H1 (cell line): Measurements from ENCODE around the gene DIAPH2. TPM values are rescaled to one million over a fixed set of nuclear protein-coding genes. Genes with fewer than 3 reads are reported as not detected.

Source experiments
- CTCF ChIA-PET: fragments of 300-600 bp; sonication (Branson Sonifier 250); formaldehyde crosslinking; loops from one replicate; lab custom pipeline; 2021; ENCODE audit not compliant: partially characterized antibody; lab: Charles Lee
- POLR2A ChIA-PET: fragments of 300-600 bp; sonication (Branson Sonifier 250); formaldehyde crosslinking; loops from one replicate; lab custom pipeline; 2021; ENCODE audit warnings: inconsistent platforms; ENCODE audit not compliant: partially characterized antibody; lab: Charles Lee
- DNase-seq, 2 experiments: peaks; one replicate each; pipeline versions ENCODE4 v3.0.0 to v3.0.0-alpha.2; 2010 to 2022; ENCODE audit warnings: low spot score in 2 of 2, low read depth in 1 of 2, mixed read lengths in 1 of 2
- FAIRE-seq: peaks from 2 replicates; lab custom pipeline; 2011; peaks lifted over from hg19 to GRCh38; lab: Jason Lieb, UNC
- H2AFZ ChIP-seq: 2 replicates; pipeline ENCODE4 v1.8.1; 2012; ENCODE audit warnings: low read length, inconsistent platforms
- H2AK5ac ChIP-seq: 2 replicates; pipeline ENCODE4 v1.6.1; 2013; ENCODE audit warnings: low read depth, low read length
- H2BK120ac ChIP-seq: replicated peaks from 2 replicates; pipeline ENCODE3; 2013; ENCODE audit warnings: low read depth, low read length, inconsistent platforms
- H2BK12ac ChIP-seq: 2 replicates; pipeline ENCODE4 v1.6.1; 2013; ENCODE audit warnings: low read depth, low read length
- H2BK15ac ChIP-seq: 2 replicates; pipeline ENCODE4 v1.6.1; 2013; ENCODE audit warnings: low read length
- H2BK20ac ChIP-seq: 2 replicates; pipeline ENCODE4 v1.6.1; 2013; ENCODE audit warnings: low read length
- H2BK5ac ChIP-seq: 2 replicates; pipeline ENCODE4 v1.6.1; 2013; ENCODE audit warnings: low read depth, low read length
- H3K14ac ChIP-seq: 2 replicates; pipeline ENCODE4 v1.6.1; 2013; ENCODE audit warnings: inconsistent platforms; ENCODE audit not compliant: insufficient read length
- H3K18ac ChIP-seq: 2 replicates; pipeline ENCODE4 v1.6.1; 2013; ENCODE audit warnings: low read length; ENCODE audit errors: extremely low read depth
- H3K23ac ChIP-seq: 2 replicates; pipeline ENCODE4 v1.6.1; 2013; ENCODE audit warnings: inconsistent platforms; ENCODE audit not compliant: insufficient read length
- H3K23me2 ChIP-seq: 2 replicates; pipeline ENCODE4 v1.6.1; 2013; ENCODE audit warnings: low read depth, low read length
- H3K27ac ChIP-seq: 2 replicates; pipeline ENCODE4 v1.6.1; 2011; ENCODE audit warnings: low read depth, low read length, inconsistent platforms
- H3K27me3 ChIP-seq, 4 experiments: replicated peaks in 1 of 4; 1 replicate in 1 of 4; 2 replicates in 3 of 4; pipeline versions ENCODE4 v1.6.1 to v1.8.1; 2011 to 2013; ENCODE audit warnings: low read length in 3 of 4, mild to moderate bottlenecking in 3 of 4, inconsistent platforms in 2 of 4, mixed read lengths in 2 of 4, moderate library complexity in 1 of 4; ENCODE audit not compliant: control insufficient read depth in 3 of 4, insufficient read depth in 3 of 4; ENCODE audit errors: extremely low read depth in 1 of 4
- H3K36me3 ChIP-seq, 4 experiments: 2 replicates each; pipeline versions ENCODE4 v1.6.1 to v1.8.1; 2011 to 2013; ENCODE audit warnings: mild to moderate bottlenecking in 4 of 4, low read length in 3 of 4, moderate library complexity in 2 of 4, control low read depth in 1 of 4, inconsistent platforms in 1 of 4; ENCODE audit not compliant: insufficient read depth in 4 of 4, control insufficient read depth in 2 of 4
- H3K4ac ChIP-seq: replicated peaks from 2 replicates; pipeline ENCODE3; 2013; ENCODE audit warnings: low read length, low read depth, mixed read lengths, inconsistent platforms; ENCODE audit not compliant: insufficient read length
- H3K4me1 ChIP-seq, 4 experiments: replicated peaks in 1 of 4; 1 replicate in 1 of 4; 2 replicates in 3 of 4; pipeline versions ENCODE4 v1.6.1 to v1.8.1; 2011 to 2013; ENCODE audit warnings: low read length in 3 of 4, inconsistent platforms in 2 of 4, mixed read lengths in 1 of 4; ENCODE audit not compliant: insufficient read depth in 4 of 4, control insufficient read depth in 3 of 4
- H3K4me2 ChIP-seq, 2 experiments: 2 replicates each; pipeline versions ENCODE4 v1.6.1 to v1.8.1; 2011 to 2013; ENCODE audit warnings: low read depth in 2 of 2, low read length in 2 of 2, control low read depth in 1 of 2, inconsistent platforms in 1 of 2, mild to moderate bottlenecking in 1 of 2; ENCODE audit not compliant: insufficient read depth in 1 of 2
- H3K4me3 ChIP-seq, 4 experiments: fragments of 200-600, 300-600 bp in 1 of 4; sonication (generic), shearing (Covaris generic), sonication (Bioruptor Twin) in 1 of 4; 2 replicates each; pipeline versions ENCODE4 v1.5.1 to v1.8.1; 2011 to 2016; ENCODE audit warnings: low read length in 4 of 4, low read depth in 3 of 4, control low read depth in 2 of 4, inconsistent platforms in 2 of 4, mild to moderate bottlenecking in 2 of 4, mixed read lengths in 1 of 4, moderate library complexity in 1 of 4; ENCODE audit not compliant: insufficient read depth in 2 of 4; ENCODE audit errors: extremely low read depth in 1 of 4
- H3K56ac ChIP-seq: replicated peaks from 2 replicates; pipeline ENCODE3; 2013; ENCODE audit warnings: low read depth, mild to moderate bottlenecking, mixed read lengths, low read length, inconsistent platforms; ENCODE audit not compliant: insufficient read length
- H3K79me1 ChIP-seq: 2 replicates; pipeline ENCODE4 v1.6.1; 2013; ENCODE audit warnings: low read depth, low read length, control low read depth
- H3K79me2 ChIP-seq, 2 experiments: 2 replicates each; pipeline versions ENCODE4 v1.6.1 to v1.8.1; 2012 to 2013; ENCODE audit warnings: low read length in 2 of 2, mild to moderate bottlenecking in 2 of 2, inconsistent platforms in 1 of 2; ENCODE audit not compliant: insufficient read depth in 2 of 2, control insufficient read depth in 1 of 2
- H3K9ac ChIP-seq, 4 experiments: replicated peaks in 1 of 4; 1 replicate in 1 of 4; 2 replicates in 3 of 4; pipeline versions ENCODE4 v1.6.1 to v1.8.1; 2011 to 2013; ENCODE audit warnings: low read depth in 3 of 4, low read length in 3 of 4, control low read depth in 2 of 4, mild to moderate bottlenecking in 2 of 4, moderate library complexity in 2 of 4, inconsistent platforms in 1 of 4; ENCODE audit errors: extremely low read depth in 1 of 4
- H3K9me3 ChIP-seq, 2 experiments: 2 replicates each; pipeline versions ENCODE4 v1.6.1 to v1.8.1; 2012 to 2013; ENCODE audit warnings: mild to moderate bottlenecking in 2 of 2, moderate library complexity in 2 of 2, control low read depth in 1 of 2, inconsistent platforms in 1 of 2, low read depth in 1 of 2, low read length in 1 of 2, mixed read lengths in 1 of 2; ENCODE audit not compliant: insufficient read depth in 2 of 2
- H4K20me1 ChIP-seq, 2 experiments: replicated peaks in 1 of 2; 2 replicates each; pipeline versions ENCODE3 to v1.8.1; 2011 to 2013; ENCODE audit warnings: inconsistent platforms in 2 of 2, low read length in 2 of 2, mild to moderate bottlenecking in 1 of 2; ENCODE audit not compliant: insufficient read depth in 2 of 2, control insufficient read depth in 1 of 2
- H4K5ac ChIP-seq: 2 replicates; pipeline ENCODE4 v1.6.1; 2013; ENCODE audit warnings: low read length, low read depth, mixed read lengths, inconsistent platforms; ENCODE audit not compliant: insufficient read length
- H4K8ac ChIP-seq: 2 replicates; pipeline ENCODE4 v1.8.0; 2013; ENCODE audit warnings: mild to moderate bottlenecking, moderate library complexity, low read length, inconsistent platforms; ENCODE audit not compliant: insufficient read depth; ENCODE audit errors: extremely low read depth
- H4K91ac ChIP-seq: replicated peaks from 2 replicates; pipeline ENCODE3; 2013; ENCODE audit warnings: low read length, mixed read lengths, inconsistent platforms; ENCODE audit not compliant: insufficient read length
- BACH1 ChIP-seq: IDR thresholded peaks from 2 replicates; pipeline ENCODE4 v1.6.1; 2012; ENCODE audit warnings: low read length, improper control_type of control experiment
- GABPA ChIP-seq: IDR thresholded peaks from 2 replicates; pipeline ENCODE4 v1.6.1; 2011; ENCODE audit warnings: mild to moderate bottlenecking, low read length, moderate library complexity, borderline replicate concordance; ENCODE audit not compliant: insufficient read depth
- GTF2F1 ChIP-seq: IDR thresholded peaks from 2 replicates; pipeline ENCODE4 v1.6.1; 2012; ENCODE audit warnings: low read depth, low read length, improper control_type of control experiment, borderline replicate concordance
- MAFK ChIP-seq: IDR thresholded peaks from 2 replicates; pipeline ENCODE4 v1.6.1; 2012; ENCODE audit warnings: low read depth, mild to moderate bottlenecking, improper control_type of control experiment, low read length
- SAP30 ChIP-seq: fragments of 300-600 bp; sonication (generic); IDR thresholded peaks from 2 replicates; pipeline ENCODE4 v1.7.1; 2012; ENCODE audit warnings: low read length, moderate library complexity, mild to moderate bottlenecking, inconsistent platforms; ENCODE audit not compliant: insufficient read depth, insufficient replicate concordance
- USF2 ChIP-seq: IDR thresholded peaks from 2 replicates; pipeline ENCODE4 v1.6.1; 2011; ENCODE audit warnings: low read length, improper control_type of control experiment
- WGBS, 2 experiments: shearing (Covaris generic) in 1 of 2; methylation state at CpG; one replicate each; pipeline versions ENCODE4 v1.1.6 to v1.1.7; 2013 to 2015; ENCODE audit warnings: low lambda C conversion rate in 2 of 2, mixed read lengths in 2 of 2, inconsistent platforms in 1 of 2, low coverage in 1 of 2, missing lambda C conversion rate in 1 of 2; ENCODE audit not compliant: insufficient replicate concordance in 2 of 2, insufficient coverage in 1 of 2, insufficient read length in 1 of 2; ENCODE audit errors: extremely low coverage in 1 of 2, missing lambda C conversion rate in 1 of 2; 5-methylcytosine and 5-hydroxymethylcytosine counted together
- polyA plus RNA-seq, 7 experiments: library from polyadenylated mRNA; depleted of rRNA in 3 of 7; stranded (reverse) in 5 of 7; unstranded in 2 of 7; fragments of >200 nt in 5 of 7; fragments of 200-250 nt in 2 of 7; gene quantifications; 1 replicate in 5 of 7; 2 replicates in 1 of 7; 4 replicates in 1 of 7; pipeline versions ENCODE4 v1.2.1 to v1.2.3, GENCODE V29; 2011 to 2013; ENCODE audit warnings: missing spikeins in 2 of 7, mixed read lengths in 2 of 7
- total RNA-seq: library from RNA; stranded (reverse); fragmentation: NEBNext Ultra II Directional; extraction: Animal tissue kit (Norgen Biotek cat#: 25700); gene quantifications from 2 replicates; pipeline ENCODE4 v1.2.1, GENCODE V29; 2021

Gene DIAPH2
- total and polyA plus RNA-seq, 2 of the 8 experiments (the other 6 are each of a cell fraction or from before 2014, with no cell fraction given) = 4.4 to 24.3 TPM

GRCh38 chrX:97597954-97598353 is 913.3 kb downstream of the DIAPH2 start:
- no peak overlapping the region; the same call in 1 of the 2 replicates for H2BK5ac ChIP-seq
- H2BK12ac ChIP-seq = no peak overlapping the region
- CTCF ChIA-PET = no interaction called here
- no peak overlapping the region for H3K23ac ChIP-seq
- POLR2A ChIA-PET = interaction anchor here (1.0 kb wide), 1 partner anchor 8 kb away, joined by 3 read pairs; no protein-coding TSS in a partner anchor
- H4K91ac ChIP-seq = no peak overlapping the region
- no peaks in the 10 kb centered on the region for H4K20me1 ChIP-seq
- no peak overlapping the region for H2BK120ac ChIP-seq
- no peak overlapping the region for H2AK5ac ChIP-seq
- DNase-seq (peak in 1 of 2 experiments; percentile 19), FAIRE-seq (peak; percentile 32)
- peak overlapping the region; percentile 66 for H4K5ac ChIP-seq
- no peaks in the 10 kb centered on the region for H3K79me2 ChIP-seq
- no peaks in the 10 kb centered on the region; a peak in 1 of 8 replicates for H3K36me3 ChIP-seq
- peak overlapping the region in 1 of 2 experiments; percentile 28; a peak in 2 of 4 replicates for H3K4me2 ChIP-seq
- 0 out of 8 replicates have a peak overlapping the region, but pooled peaks of 1 of the 4 experiments have one; percentile 6 for H3K4me3 ChIP-seq
- H3K9me3 ChIP-seq = no peaks in the 10 kb centered on the region
- no peak overlapping the region for H2BK20ac ChIP-seq
- no peak overlapping the region for H2AFZ ChIP-seq
- no peak for TF ChIP-seq MAFK
- TF ChIP-seq GABPA = no peak
- no peak for TF ChIP-seq USF2
- TF ChIP-seq BACH1 = no peak
- TF ChIP-seq GTF2F1 = no peak
- TF ChIP-seq SAP30 = no peak
- no peak overlapping the region for H2BK15ac ChIP-seq
- WGBS, 2 experiments = 55% methylated on average over 6 of the region's 6 CpGs; no CpG with 5 or more reads in 1 of the 2 experiments
- H3K4me1 ChIP-seq = peaks cover 0 to 13% (median 5%) of the 10 kb centered on the region in 4 experiments; a peak in 3 of 7 replicates
- H3K18ac ChIP-seq = peak overlapping the region; percentile 32; the same call in 1 of the 2 replicates
- no peaks in the 10 kb centered on the region for H3K23me2 ChIP-seq
- H3K14ac ChIP-seq = no peak overlapping the region
- no peak overlapping the region for H3K4ac ChIP-seq
- H3K27ac ChIP-seq = peak overlapping the region; percentile 30; the same call in 1 of the 2 replicates
- H3K79me1 ChIP-seq = no peaks in the 10 kb centered on the region
- H4K8ac ChIP-seq = no peak overlapping the region
- H3K9ac ChIP-seq = no peak overlapping the region
- no peaks in the 10 kb centered on the region for H3K27me3 ChIP-seq
- H3K56ac ChIP-seq = peak overlapping the region; percentile 16
